Activated T-cell treated with anti-CD3 and anti-CD28 coated beads, Interleukin-2, amount 50 U/mL, for 4 hours (primary cell): Measurements from ENCODE around the gene PDE2A. TPM values are rescaled to one million over a fixed set of nuclear protein-coding genes. Genes with fewer than 3 reads are reported as not detected.

ENCODE experiments used
- ATAC-seq, 2 donors: fragments of 200-7000 bp; cut with Tn5 transposase; one replicate each; pipeline ENCODE4 v1.10.0; 2021
- DNase-seq: peaks from one replicate; pipeline ENCODE4 v3.0.0-alpha.2; 2020
- H3K27me3 Mint-ChIP-seq: one replicate; pipeline ENCODE4 v1.8.0; 2021; ENCODE audit warnings: low read depth, mixed read lengths
- H3K36me3 Mint-ChIP-seq: one replicate; pipeline ENCODE4 v1.8.0; 2022; ENCODE audit warnings: mixed read lengths; ENCODE audit not compliant: insufficient read depth
- H3K4me1 Mint-ChIP-seq: one replicate; pipeline ENCODE4 v1.8.0; 2021; ENCODE audit warnings: low read depth, mixed read lengths
- H3K4me3 Mint-ChIP-seq: one replicate; pipeline ENCODE4 v1.8.0; 2021; ENCODE audit warnings: mild to moderate bottlenecking, moderate library complexity, mixed read lengths
- H3K9me3 Mint-ChIP-seq: one replicate; pipeline ENCODE4 v1.8.0; 2021; ENCODE audit warnings: mixed read lengths
- total RNA-seq, 3 donors: library from RNA; stranded (reverse); gene quantifications; one replicate each; pipeline ENCODE4 v1.2.1, GENCODE V29; 2021

The PDE2A gene
- total RNA-seq, 3 donors from 2014 or later, result 0.53 to 0.71 (median 0.60) TPM

DNA sequence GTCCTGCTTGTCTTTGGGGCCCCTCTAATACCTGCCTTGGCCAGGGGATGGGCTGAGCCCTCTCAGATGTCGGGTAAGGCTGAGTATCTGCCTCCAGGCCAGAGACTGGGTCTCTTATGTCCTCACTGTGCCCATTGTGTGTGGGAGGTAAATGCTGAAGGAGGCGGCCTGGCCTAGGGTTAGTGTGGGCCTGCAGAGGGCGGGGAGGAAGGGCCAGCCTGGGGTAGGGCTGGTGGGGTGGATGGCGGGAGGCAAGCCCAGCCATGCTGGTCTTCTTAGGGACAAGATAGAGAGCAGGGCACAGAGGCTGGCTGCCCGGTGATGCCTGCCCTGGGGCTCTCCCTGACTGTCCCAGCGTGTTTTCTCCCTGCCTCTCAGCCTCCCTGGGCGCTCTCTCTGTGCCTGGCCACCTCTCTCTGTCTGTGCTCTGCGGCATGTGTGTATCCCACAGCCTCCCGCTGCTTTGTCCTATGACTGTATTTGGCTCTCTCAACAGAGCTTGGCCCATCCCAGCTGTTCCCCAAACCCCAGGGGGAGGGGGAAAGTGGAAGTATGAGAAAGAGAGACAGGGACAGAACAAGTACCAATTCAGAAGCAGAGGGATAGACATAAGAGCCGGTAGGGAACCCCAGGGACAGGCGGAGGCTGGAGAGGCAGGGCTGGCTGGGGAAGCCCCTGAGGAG, 57.0 kb downstream of the PDE2A start:
- Mint-ChIP-seq H3K27me3 (peaks cover 18% of the 10 kb centered on the region), H3K9me3 (no peaks in the 10 kb centered on the region), H3K4me1 (peaks cover 30% of the 10 kb centered on the region), H3K4me3 (no peak overlapping the region), H3K36me3 (no peaks in the 10 kb centered on the region)
- ATAC-seq, result no peak
- no peak for DNase-seq

DNA sequence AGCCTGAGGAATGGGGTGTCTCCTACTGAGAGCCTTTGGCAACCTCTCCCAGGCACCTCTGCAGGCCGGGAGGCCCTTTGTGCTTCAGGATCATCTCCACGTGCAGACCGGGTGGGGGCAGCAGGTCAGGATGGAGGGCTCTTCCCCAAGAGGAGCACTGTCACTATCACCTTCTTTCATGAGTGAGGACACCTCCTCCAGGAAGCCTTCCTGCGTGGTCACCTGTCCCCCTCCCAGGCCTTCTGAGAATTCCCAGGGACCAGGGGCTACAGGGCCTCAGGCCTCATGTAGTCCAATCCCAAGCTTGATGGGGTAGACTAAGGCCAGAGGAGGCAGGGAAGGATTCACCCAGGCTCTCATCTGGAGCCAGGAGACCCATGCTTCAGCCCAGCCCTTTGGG, 57.6 kb downstream of the PDE2A start:
- ATAC-seq (no peak), DNase-seq (no peak)
- Mint-ChIP-seq H3K36me3 (no peaks in the 10 kb centered on the region), H3K4me3 (no peak overlapping the region), H3K9me3 (no peaks in the 10 kb centered on the region), H3K27me3 (peaks cover 22% of the 10 kb centered on the region), H3K4me1 (peaks cover 29% of the 10 kb centered on the region)

DNA sequence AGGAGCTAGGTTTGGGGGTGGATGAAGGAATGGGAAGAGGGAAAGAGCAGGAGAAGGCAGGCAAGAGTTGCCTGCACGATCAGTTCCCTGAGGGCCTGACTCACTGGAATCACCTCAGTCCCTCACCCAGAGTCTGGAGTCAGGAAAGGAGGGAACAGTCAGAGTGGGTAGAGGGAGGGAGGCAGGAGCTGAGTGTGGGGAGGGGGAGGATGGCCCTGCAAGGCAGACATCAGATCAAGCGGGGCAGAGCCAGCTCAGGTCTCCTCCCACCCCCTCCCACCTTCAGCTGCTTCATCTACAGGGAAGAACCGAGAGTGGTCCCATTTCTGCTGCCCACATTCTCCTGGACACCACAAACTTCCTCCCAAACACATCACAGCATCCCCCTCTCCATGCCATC, 58.9 kb downstream of the PDE2A start:
- ATAC-seq (no peak), DNase-seq (no peak)
- Mint-ChIP-seq H3K9me3 (no peaks in the 10 kb centered on the region), H3K4me1 (peaks cover 17% of the 10 kb centered on the region), H3K4me3 (no peak overlapping the region), H3K36me3 (no peaks in the 10 kb centered on the region), H3K27me3 (peaks cover 26% of the 10 kb centered on the region)

DNA sequence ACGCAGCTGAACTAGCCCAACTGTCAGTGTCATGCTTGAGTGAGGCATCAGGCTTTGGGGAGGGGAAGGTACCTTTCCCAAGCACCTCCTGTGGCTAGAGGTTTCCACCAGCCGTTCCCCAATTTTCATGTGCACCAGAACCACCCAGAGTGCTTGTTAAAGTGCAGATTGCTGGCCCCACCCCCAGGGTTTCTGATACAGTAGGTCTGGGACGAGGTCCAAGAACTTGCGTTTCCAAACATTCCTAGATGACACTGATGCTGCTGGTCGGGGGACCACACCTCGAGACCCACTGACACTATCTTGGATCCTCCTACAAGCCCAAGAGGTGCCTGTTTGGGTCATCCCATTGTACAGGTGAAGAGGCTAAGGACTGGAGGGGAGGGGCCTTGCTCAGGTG, 59.8 kb downstream of the PDE2A start:
- H3K27me3 Mint-ChIP-seq, result peaks cover 30% of the 10 kb centered on the region
- no peaks in the 10 kb centered on the region for H3K36me3 Mint-ChIP-seq
- ATAC-seq (no peak), DNase-seq (no peak)
- H3K4me1 Mint-ChIP-seq, result peaks cover 10% of the 10 kb centered on the region
- H3K9me3 Mint-ChIP-seq, result no peaks in the 10 kb centered on the region
- no peak overlapping the region for H3K4me3 Mint-ChIP-seq

DNA sequence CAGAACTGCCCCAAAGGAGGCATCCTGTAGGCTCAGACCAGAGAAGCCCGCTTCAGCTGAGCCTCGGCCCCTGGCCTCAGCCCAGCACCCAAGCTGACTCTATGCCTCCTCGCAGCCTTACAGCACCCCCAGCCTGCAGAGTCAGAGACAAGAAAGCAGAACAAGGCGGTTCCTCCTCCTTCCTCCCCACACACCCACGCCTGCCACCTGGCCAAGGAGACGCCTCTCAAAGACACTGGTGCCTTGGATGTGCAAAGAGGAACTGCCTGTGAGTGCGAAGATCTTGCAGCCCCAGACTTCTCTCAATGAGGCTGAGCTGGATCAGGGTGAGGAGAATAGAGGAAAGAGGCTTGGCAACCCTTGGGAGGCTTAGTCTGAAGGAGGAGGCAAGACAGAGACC, 60.2 kb downstream of the PDE2A start:
- peaks cover 30% of the 10 kb centered on the region for H3K27me3 Mint-ChIP-seq
- H3K36me3 Mint-ChIP-seq, result no peaks in the 10 kb centered on the region
- H3K9me3 Mint-ChIP-seq, result no peaks in the 10 kb centered on the region
- no peak overlapping the region for H3K4me3 Mint-ChIP-seq
- ATAC-seq (peak; percentile 23 to 43), DNase-seq (no peak)
- H3K4me1 Mint-ChIP-seq, result peaks cover 10% of the 10 kb centered on the region

DNA sequence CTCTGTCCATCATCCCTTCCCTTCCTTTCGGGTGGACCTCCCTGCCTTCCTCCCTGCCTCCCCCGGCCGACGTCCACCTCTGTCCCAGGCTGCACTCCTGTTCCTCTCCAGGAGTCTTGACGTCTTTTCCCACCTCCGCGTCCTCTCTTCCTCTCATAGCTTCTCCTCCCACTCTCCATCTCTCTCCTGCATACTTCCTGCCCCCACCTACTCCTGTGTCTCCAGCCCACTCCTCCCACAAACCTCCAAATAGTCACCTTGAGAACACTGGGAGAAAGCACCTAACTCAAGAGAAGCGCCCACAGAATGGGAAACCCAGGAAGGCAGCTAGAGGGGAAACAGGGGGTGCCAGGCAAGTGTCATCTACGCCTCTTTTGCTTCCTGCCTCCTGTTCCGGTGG, 60.8 kb downstream of the PDE2A start:
- peaks cover 30% of the 10 kb centered on the region for H3K27me3 Mint-ChIP-seq
- no peaks in the 10 kb centered on the region for H3K36me3 Mint-ChIP-seq
- H3K4me3 Mint-ChIP-seq, result no peak overlapping the region
- no peak for ATAC-seq
- DNase-seq, result no peak
- H3K4me1 Mint-ChIP-seq, result peaks cover 10% of the 10 kb centered on the region
- H3K9me3 Mint-ChIP-seq, result no peaks in the 10 kb centered on the region

DNA sequence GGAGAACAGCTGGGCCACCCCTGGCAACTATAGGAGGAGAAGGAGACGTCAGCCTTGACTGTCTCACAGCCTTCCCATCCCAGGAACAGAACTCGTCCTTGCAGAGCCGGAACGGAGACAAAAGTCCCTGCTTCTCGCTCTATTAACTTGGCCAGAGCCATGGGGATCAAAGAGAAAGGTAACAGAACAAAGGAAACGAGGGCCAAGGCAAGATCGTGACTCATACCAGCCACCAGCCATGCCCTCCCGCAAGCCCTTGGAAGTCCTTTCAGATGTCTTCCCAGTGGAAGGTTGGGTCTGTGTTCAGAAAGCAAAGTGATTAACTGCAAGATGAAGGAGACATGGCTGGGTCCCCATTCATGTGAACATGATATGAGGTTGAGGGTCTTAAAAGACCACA, 64.7 kb downstream of the PDE2A start:
- H3K27me3 Mint-ChIP-seq, result peaks cover 29% of the 10 kb centered on the region
- no peaks in the 10 kb centered on the region for H3K36me3 Mint-ChIP-seq
- no peak for ATAC-seq
- H3K4me1 Mint-ChIP-seq, result peaks cover 10% of the 10 kb centered on the region
- no peaks in the 10 kb centered on the region for H3K9me3 Mint-ChIP-seq
- no peak for DNase-seq
- H3K4me3 Mint-ChIP-seq, result no peak overlapping the region

DNA sequence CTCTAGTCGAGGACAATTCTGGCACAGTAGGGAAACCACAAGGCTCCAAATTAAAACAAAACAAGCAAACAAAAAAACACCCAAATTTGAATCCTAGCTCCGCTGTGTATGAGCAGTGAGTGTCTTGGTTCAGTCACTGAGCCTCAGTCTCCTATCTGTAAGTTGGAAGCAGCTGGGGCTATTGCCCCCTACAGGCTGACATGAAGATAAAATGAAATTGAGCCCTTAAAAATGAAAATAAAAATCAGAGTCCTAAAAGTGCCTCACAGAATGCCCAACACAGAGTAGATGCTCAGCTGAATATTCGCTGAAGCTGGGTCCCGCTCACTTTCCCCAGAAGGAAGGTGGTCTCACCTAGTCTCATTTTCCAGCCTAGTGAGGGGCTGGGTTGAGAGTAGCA, 65.2 kb downstream of the PDE2A start:
- Mint-ChIP-seq H3K4me1 (peaks cover 9% of the 10 kb centered on the region), H3K9me3 (no peaks in the 10 kb centered on the region), H3K36me3 (no peaks in the 10 kb centered on the region), H3K4me3 (no peak overlapping the region), H3K27me3 (peaks cover 28% of the 10 kb centered on the region)
- ATAC-seq (peak in 1 of 2 donors; percentile 35), DNase-seq (no peak)

DNA sequence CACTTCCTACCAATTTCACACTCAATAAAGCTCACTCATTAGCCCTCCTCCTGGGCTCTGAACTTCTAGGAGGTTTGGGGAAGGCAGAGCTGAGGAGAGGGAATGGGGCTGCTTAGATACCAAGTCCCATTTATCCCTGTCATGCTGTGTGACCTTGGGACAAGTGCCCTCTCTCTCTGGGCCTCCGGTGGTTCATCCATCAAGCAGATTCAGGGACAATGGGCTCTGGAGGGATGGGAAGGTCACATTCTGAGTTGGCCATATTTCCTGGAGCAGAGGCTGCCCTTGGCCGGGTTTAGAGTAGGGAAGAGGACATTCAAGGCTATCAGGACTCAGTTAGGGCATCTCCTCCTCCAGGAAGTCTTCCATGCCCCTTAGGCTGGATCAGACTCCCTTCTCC, 66.7 kb downstream of the PDE2A start:
- no peak for DNase-seq
- H3K27me3 Mint-ChIP-seq, result peaks cover 21% of the 10 kb centered on the region
- no peak overlapping the region for H3K4me3 Mint-ChIP-seq
- H3K9me3 Mint-ChIP-seq, result no peaks in the 10 kb centered on the region
- H3K36me3 Mint-ChIP-seq, result no peaks in the 10 kb centered on the region
- H3K4me1 Mint-ChIP-seq, result peaks cover 2% of the 10 kb centered on the region
- no peak for ATAC-seq

DNA sequence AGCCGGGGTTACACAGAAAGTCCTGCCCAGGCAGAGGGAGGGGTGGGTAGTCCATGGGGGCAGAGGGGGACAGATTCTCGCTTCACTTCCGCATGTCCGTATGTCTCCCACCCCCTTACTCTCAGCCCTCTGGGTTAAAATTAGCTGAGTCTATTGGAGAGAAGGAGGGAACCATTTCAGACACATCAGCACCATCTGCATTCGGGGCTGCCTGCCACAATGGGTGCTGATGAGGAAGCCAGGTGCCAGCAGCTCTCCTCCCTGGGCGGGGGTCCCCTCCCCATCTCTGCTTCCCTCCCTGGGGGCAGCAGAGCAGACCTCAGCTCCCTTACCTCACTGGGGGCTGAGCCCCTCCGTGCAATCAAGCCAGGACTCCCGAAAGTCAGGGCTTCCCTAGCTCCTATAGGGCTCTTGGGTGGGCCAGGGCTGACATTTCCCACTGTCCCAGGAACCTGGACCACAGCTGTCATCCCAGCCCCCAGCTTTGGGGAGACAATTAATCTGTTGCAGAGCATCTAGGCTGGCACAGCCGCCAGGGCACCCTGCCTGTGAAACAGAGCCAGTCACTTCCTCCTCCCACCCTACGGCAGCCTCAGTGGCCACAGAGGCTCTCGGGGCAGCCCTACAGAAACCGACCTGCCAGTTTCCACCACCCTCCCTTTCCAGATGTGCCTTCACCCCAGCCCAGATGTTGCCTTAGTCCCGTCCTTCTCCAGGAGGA, 67.3 kb downstream of the PDE2A start:
- ATAC-seq (no peak), DNase-seq (no peak)
- Mint-ChIP-seq H3K9me3 (no peaks in the 10 kb centered on the region), H3K27me3 (peaks cover 20% of the 10 kb centered on the region), H3K4me1 (peaks cover 1% of the 10 kb centered on the region), H3K4me3 (no peak overlapping the region), H3K36me3 (no peaks in the 10 kb centered on the region)

DNA sequence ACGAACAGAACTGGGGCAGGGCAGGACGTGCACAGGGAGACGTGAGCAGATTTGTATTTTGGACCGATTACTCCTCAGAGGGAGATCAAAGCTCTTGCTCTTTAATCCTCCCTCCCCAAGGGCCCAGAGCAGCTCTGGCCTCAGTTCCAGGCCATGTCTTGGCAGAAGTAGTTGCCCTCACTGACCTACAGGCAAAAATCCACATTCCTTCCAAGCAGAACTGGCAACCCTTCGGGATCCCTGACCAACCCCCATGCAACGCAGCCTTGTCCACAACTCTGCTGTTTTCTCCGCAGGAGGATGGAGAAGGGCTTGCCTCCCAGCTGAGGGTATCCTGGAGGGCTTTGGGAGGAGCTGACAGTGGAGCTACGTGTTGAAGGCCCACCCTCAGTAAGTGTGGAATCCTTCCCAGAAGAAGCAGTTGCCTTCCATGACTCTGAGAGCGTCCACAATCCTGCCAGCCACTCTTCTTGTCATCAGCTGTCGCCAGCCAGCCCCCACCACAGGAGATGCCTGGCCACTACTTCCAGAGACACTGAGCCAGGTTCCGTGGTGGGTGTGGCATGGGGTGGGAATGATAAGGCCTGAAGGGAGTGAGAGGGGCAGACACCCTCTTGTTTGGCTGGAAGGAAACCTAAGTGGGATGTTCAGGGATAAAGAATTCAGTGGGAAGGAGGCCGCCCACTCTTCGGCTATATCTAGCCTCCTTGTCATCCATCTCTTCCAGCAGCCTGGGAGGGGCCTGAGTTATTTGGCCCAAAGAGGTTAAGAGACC, 68.1 kb downstream of the PDE2A start:
- Mint-ChIP-seq H3K4me3 (no peak overlapping the region), H3K27me3 (peaks cover 19% of the 10 kb centered on the region), H3K9me3 (no peaks in the 10 kb centered on the region), H3K36me3 (no peaks in the 10 kb centered on the region), H3K4me1 (no peaks in the 10 kb centered on the region)
- DNase-seq, result no peak
- no peak for ATAC-seq

DNA sequence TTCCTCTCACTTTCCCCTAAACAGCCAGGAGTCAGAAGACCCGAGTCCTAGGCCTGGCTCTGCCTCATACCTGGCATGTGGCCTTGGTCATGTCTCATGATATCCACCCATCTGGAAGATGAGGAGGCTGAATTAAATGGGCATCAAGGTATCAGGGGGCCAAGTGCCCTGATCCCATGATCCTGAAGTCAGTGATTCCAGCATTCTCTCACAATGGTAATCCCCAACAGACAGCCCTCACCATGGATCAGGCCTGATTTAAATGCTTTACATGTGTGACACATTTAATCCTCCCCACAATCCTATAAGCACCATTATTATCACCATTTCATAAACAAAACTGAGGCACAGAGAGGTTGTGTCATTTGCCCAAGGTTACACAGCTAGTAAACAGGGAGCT, 70.0 kb downstream of the PDE2A start:
- peaks cover 12% of the 10 kb centered on the region for H3K27me3 Mint-ChIP-seq
- H3K4me3 Mint-ChIP-seq, result no peak overlapping the region
- H3K9me3 Mint-ChIP-seq, result no peaks in the 10 kb centered on the region
- ATAC-seq, result no peak
- no peaks in the 10 kb centered on the region for H3K36me3 Mint-ChIP-seq
- no peak for DNase-seq
- H3K4me1 Mint-ChIP-seq, result no peaks in the 10 kb centered on the region

DNA sequence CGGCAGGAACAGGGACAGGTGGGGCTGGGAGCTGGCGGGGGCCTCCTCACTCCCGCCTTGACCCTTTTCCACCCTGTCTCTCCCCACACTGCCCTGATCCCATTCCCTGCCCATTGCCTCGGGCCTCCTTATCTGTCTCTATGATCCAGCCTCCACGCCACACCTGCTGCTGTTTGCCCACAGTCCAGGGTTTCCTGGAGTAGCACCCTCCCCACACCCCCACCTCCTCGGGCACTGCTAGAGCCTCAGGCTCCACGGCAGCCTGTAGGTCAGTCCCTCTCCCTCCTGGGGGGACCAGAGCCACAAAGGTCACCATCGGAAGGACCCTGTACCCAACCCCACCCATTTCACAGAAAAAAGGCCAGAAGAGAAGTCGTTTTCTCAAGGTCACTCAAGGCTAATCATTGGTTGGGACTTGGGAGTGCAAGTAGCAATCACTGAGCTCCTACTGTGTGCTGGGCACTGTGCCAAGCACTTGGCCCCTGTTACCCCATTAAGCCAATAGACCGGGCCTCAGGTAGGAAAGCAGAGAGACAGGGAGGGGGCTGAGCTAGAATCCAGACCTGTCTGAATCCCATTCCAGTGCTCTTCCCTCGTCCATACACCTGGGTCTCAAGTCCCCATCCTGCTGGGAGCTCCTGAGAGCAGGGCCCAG, 71.8 kb downstream of the PDE2A start:
- DNase-seq, result no peak
- H3K27me3 Mint-ChIP-seq, result peaks cover 12% of the 10 kb centered on the region
- H3K36me3 Mint-ChIP-seq, result no peaks in the 10 kb centered on the region
- ATAC-seq, result no peak
- no peaks in the 10 kb centered on the region for H3K4me1 Mint-ChIP-seq
- no peak overlapping the region for H3K4me3 Mint-ChIP-seq
- no peaks in the 10 kb centered on the region for H3K9me3 Mint-ChIP-seq

DNA sequence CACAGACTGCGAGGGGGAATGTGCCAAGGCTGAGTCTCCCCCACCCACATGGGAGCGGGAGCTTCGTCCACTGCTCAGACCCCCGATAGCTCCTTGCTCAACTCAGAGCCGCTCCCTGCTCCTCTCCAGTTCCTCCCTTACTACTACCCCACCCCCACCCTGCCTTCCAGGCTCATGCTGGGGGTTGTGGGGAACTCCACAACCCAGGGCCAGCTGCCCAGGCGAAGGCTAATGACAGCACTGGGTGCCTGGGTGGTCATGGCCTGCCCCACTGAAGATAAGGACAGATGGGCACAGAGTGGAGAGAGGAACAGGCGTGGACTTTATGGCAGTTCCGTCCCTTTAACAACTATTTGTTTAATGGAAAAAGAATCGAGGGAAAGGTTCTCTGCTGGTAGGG, 73.7 kb downstream of the PDE2A start:
- H3K4me1 Mint-ChIP-seq, result no peaks in the 10 kb centered on the region
- H3K9me3 Mint-ChIP-seq, result no peaks in the 10 kb centered on the region
- H3K36me3 Mint-ChIP-seq, result no peaks in the 10 kb centered on the region
- peaks cover 12% of the 10 kb centered on the region for H3K27me3 Mint-ChIP-seq
- DNase-seq, result no peak
- ATAC-seq, result no peak
- H3K4me3 Mint-ChIP-seq, result no peak overlapping the region
